Measurements from ENCODE around the gene SLIT1. TPM values are rescaled to one million over a fixed set of nuclear protein-coding genes. Genes with fewer than 3 reads are reported as not detected.

Gene SLIT1
- total RNA-seq, 2 experiments from 2014 or later: 0.13 to 1.0 TPM

DNA sequence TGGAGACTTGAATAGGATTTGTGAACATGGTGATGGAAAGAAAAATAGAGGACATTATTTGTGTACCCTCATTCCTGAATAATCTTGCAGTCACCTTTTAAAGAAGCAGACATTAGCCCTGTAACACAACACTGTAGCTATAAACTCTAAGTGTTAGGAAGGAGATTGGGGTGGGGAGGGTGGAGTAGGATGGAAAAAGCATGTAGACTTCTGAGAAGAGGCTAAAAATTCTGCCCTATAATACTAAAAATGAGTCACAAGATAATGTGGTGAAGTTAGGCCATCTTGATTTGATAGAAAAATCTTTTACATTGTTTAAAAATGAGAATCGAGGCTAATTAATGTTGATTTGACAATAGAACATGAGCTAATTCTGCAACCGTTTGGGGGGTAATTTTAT lies 224.9 kb downstream of the SLIT1 start:
- DNase-seq (ENCODE audit: low spot score): no peak
- Histone ChIP-seq H3K27ac (ENCODE audit: low read depth, low read length, poor library complexity, severe bottlenecking) (no peak overlapping the region), H3K4me3 (ENCODE audit: low read depth, low read length, poor library complexity, severe bottlenecking) (no peak overlapping the region), H3K36me3 (ENCODE audit: insufficient read depth, low read length) (peaks cover 34% of the 10 kb centered on the region), H3K4me2 (ENCODE audit: low read length) (no peak overlapping the region), H4K20me1 (ENCODE audit: insufficient read depth, low read length) (no peaks in the 10 kb centered on the region), H3K9me3 (ENCODE audit: low read length) (no peaks in the 10 kb centered on the region), H3K79me2 (ENCODE audit: insufficient read depth, low read depth, low read length) (0 out of 2 replicates have a peak, but pooled peaks cover 5% of the 10 kb centered on the region), H3K9me2 (ENCODE audit: insufficient read depth, low read length) (no peaks in the 10 kb centered on the region), H3K4me1 (ENCODE audit: insufficient read depth, low read length, poor library complexity, severe bottlenecking) (no peaks in the 10 kb centered on the region), H2AFZ (ENCODE audit: low read length) (no peak overlapping the region)
- TF ChIP-seq, protein P1, sequence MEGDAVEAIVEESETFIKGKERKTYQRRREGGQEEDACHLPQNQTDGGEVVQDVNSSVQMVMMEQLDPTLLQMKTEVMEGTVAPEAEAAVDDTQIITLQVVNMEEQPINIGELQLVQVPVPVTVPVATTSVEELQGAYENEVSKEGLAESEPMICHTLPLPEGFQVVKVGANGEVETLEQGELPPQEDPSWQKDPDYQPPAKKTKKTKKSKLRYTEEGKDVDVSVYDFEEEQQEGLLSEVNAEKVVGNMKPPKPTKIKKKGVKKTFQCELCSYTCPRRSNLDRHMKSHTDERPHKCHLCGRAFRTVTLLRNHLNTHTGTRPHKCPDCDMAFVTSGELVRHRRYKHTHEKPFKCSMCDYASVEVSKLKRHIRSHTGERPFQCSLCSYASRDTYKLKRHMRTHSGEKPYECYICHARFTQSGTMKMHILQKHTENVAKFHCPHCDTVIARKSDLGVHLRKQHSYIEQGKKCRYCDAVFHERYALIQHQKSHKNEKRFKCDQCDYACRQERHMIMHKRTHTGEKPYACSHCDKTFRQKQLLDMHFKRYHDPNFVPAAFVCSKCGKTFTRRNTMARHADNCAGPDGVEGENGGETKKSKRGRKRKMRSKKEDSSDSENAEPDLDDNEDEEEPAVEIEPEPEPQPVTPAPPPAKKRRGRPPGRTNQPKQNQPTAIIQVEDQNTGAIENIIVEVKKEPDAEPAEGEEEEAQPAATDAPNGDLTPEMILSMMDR (conservative IDR thresholded peaks at IDR 0.05; ENCODE audit: low read length): no peak
- TF ChIP-seq EZH2phosphoT487 (IDR thresholded peaks at IDR 0.05; ENCODE audit: borderline replicate concordance, low read depth, low read length): no peak
- intact Hi-C loops (cut with micrococcal nuclease; ENCODE audit: unreplicated experiment): no loop called here
- BruUV-seq (replicated peaks): no TSS peak
- ChIA-PET CTCF (ENCODE audit: unreplicated experiment) (no interaction called here), POLR2A (interaction anchor here (1.9 kb wide), 1 partner anchor 11 kb away, joined by 7 read pairs; no protein-coding TSS in a partner anchor)

DNA sequence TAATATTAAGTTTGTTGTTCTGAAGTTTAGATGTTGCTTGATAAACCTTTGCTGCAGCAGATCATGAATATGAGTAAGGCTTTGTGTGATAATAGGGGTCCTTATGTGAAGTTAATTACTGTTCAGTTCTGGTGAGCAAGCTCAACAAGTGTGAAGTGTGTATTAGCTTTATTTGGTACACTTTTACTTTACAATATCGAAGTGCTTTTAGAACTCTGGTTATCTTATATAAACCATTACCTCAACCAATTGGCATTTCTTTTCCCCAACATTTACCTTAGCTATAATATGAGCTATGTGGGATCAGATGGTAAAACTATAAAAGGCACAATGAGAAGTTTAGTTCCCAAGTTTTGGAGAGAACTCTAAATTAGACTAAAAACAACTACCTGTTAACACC lies 226.0 kb downstream of the SLIT1 start:
- H2AFZ ChIP-seq (ENCODE audit: low read length): no peak overlapping the region
- H3K4me2 ChIP-seq (ENCODE audit: low read length): no peak overlapping the region
- H4K20me1 ChIP-seq (ENCODE audit: insufficient read depth, low read length): no peaks in the 10 kb centered on the region
- H3K9me2 ChIP-seq (ENCODE audit: insufficient read depth, low read length): no peaks in the 10 kb centered on the region
- ChIA-PET POLR2A (interaction anchor here (0.6 to 2.1 kb wide), 7 partner anchors 12 to 296 kb away, joined by 3 to 12 read pairs (median 4); no protein-coding TSS in a partner anchor), CTCF (ENCODE audit: unreplicated experiment) (no interaction called here)
- no peak for DNase-seq (ENCODE audit: low spot score)
- no TSS peak for BruUV-seq (replicated peaks)
- 0 out of 2 replicates have a peak, but pooled peaks cover 5% of the 10 kb centered on the region for H3K79me2 ChIP-seq (ENCODE audit: insufficient read depth, low read depth, low read length)
- H3K27ac ChIP-seq (ENCODE audit: low read depth, low read length, poor library complexity, severe bottlenecking): no peak overlapping the region
- H3K4me1 ChIP-seq (ENCODE audit: insufficient read depth, low read length, poor library complexity, severe bottlenecking): no peaks in the 10 kb centered on the region
- intact Hi-C loops (cut with micrococcal nuclease; ENCODE audit: unreplicated experiment): no loop called here
- no peak for TF ChIP-seq EZH2phosphoT487 (IDR thresholded peaks at IDR 0.05; ENCODE audit: borderline replicate concordance, low read depth, low read length)
- TF ChIP-seq, protein P1 (conservative IDR thresholded peaks at IDR 0.05; ENCODE audit: low read length): no peak
- H3K9me3 ChIP-seq (ENCODE audit: low read length): no peaks in the 10 kb centered on the region
- peaks cover 45% of the 10 kb centered on the region for H3K36me3 ChIP-seq (ENCODE audit: insufficient read depth, low read length)
- no peak overlapping the region for H3K4me3 ChIP-seq (ENCODE audit: low read depth, low read length, poor library complexity, severe bottlenecking)

GRCh38 chr10:96958071-96958470 lies 227.7 kb downstream of the SLIT1 start:
- Histone ChIP-seq H3K79me2 (ENCODE audit: insufficient read depth, low read depth, low read length) (0 out of 2 replicates have a peak, but pooled peaks cover 5% of the 10 kb centered on the region), H3K36me3 (ENCODE audit: insufficient read depth, low read length) (peaks cover 61% of the 10 kb centered on the region), H3K27ac (ENCODE audit: low read depth, low read length, poor library complexity, severe bottlenecking) (no peak overlapping the region), H3K4me1 (ENCODE audit: insufficient read depth, low read length, poor library complexity, severe bottlenecking) (no peaks in the 10 kb centered on the region), H3K9me3 (ENCODE audit: low read length) (no peaks in the 10 kb centered on the region), H3K4me3 (ENCODE audit: low read depth, low read length, poor library complexity, severe bottlenecking) (no peak overlapping the region), H4K20me1 (ENCODE audit: insufficient read depth, low read length) (no peaks in the 10 kb centered on the region), H3K9me2 (ENCODE audit: insufficient read depth, low read length) (no peaks in the 10 kb centered on the region), H2AFZ (ENCODE audit: low read length) (no peak overlapping the region), H3K4me2 (ENCODE audit: low read length) (no peak overlapping the region)
- CTCF ChIA-PET (ENCODE audit: unreplicated experiment): no interaction called here
- no TSS peak for BruUV-seq (replicated peaks)
- TF ChIP-seq, protein P1 (conservative IDR thresholded peaks at IDR 0.05; ENCODE audit: low read length): no peak
- TF ChIP-seq EZH2phosphoT487 (IDR thresholded peaks at IDR 0.05; ENCODE audit: borderline replicate concordance, low read depth, low read length): no peak
- intact Hi-C loops (cut with micrococcal nuclease; ENCODE audit: unreplicated experiment): no loop called here
- no peak for DNase-seq (ENCODE audit: low spot score)
- POLR2A ChIA-PET: interaction anchor here (0.6 to 2.1 kb wide), 5 partner anchors 14 to 606 kb away, joined by 3 to 12 read pairs (median 4); no protein-coding TSS in a partner anchor
